GM06990 (cell line): ENCODE measurements around the gene AHCYL2.

Experiments
- DNase-seq: peaks from one replicate; pipeline ENCODE4 v3.0.0-alpha.2; 2011; ENCODE audit not compliant: insufficient read length; ENCODE audit errors: extremely low read depth
- H3K27me3 ChIP-seq: replicated peaks from 2 replicates; pipeline ENCODE4 v1.6.0; 2011; ENCODE audit warnings: low read length; ENCODE audit not compliant: control insufficient read depth, insufficient read depth
- H3K36me3 ChIP-seq: 2 replicates; pipeline ENCODE4 v1.5.1; 2011; ENCODE audit warnings: low read length; ENCODE audit not compliant: control insufficient read depth, insufficient read depth
- H3K4me3 ChIP-seq: replicated peaks from 2 replicates; pipeline ENCODE4 v1.5.1; 2011; ENCODE audit warnings: low read depth, mild to moderate bottlenecking, control low read depth, low read length
- CTCF ChIP-seq: IDR thresholded peaks from 2 replicates; pipeline ENCODE4 v1.5.1; 2011; ENCODE audit warnings: low read length, control low read depth, mild to moderate bottlenecking, inconsistent platforms; ENCODE audit not compliant: insufficient read depth, poor library complexity, severe bottlenecking

AHCYL2 gene

GRCh38 chr7:129197771-129198170 is 27.1 kb upstream of the AHCYL2 start:
- Histone ChIP-seq H3K36me3 (no peaks in the 10 kb centered on the region), H3K27me3 (no peaks in the 10 kb centered on the region), H3K4me3 (no peak overlapping the region)
- no peak for TF ChIP-seq CTCF
- no peak for DNase-seq

DNA sequence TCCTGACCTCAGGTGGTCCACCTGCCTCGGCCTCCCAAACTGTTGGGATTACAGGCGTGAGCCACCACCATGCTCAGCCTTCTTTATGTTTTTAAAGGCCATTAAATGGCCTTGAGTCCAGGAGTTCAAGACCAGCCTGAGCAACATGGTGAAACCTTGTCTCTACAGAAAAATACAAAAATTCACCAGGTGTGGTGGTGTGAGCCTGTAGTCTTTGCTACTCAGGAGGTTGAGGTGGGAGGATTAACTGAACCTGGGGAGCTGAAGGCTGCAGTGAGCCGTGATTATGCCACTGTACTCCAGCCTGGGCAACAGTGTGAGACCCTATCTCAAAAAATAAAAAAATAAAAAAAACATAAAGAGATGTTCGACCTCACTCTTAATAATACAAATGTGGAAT is 25.4 kb upstream of the AHCYL2 start:
- Histone ChIP-seq H3K4me3 (no peak overlapping the region), H3K36me3 (no peaks in the 10 kb centered on the region), H3K27me3 (no peaks in the 10 kb centered on the region)
- no peak for DNase-seq
- TF ChIP-seq CTCF: no peak

GRCh38 chr7:129202058-129202777 is 22.6 kb upstream of the AHCYL2 start:
- no peak for DNase-seq
- no peak for TF ChIP-seq CTCF
- Histone ChIP-seq H3K36me3 (no peaks in the 10 kb centered on the region), H3K4me3 (no peak overlapping the region), H3K27me3 (no peaks in the 10 kb centered on the region)

- no peaks in the 10 kb centered on the region for H3K36me3 ChIP-seq
- no peak for TF ChIP-seq CTCF
- H3K27me3 ChIP-seq: no peaks in the 10 kb centered on the region
- H3K4me3 ChIP-seq: no peak overlapping the region
- DNase-seq: no peak
Measured at GRCh38 chr7:129203050-129203741, 21.6 kb upstream of the AHCYL2 start.

- DNase-seq: no peak
- H3K36me3 ChIP-seq: no peaks in the 10 kb centered on the region
- no peaks in the 10 kb centered on the region for H3K27me3 ChIP-seq
- TF ChIP-seq CTCF: no peak
- no peak overlapping the region for H3K4me3 ChIP-seq
Measured at GRCh38 chr7:129205126-129205818, 19.6 kb upstream of the AHCYL2 start.
